H1 (cell line): ENCODE results near the gene TAF4.

Source experiments
- CHD2 ChIP-seq: IDR thresholded peaks from 2 replicates; pipeline ENCODE4 v1.6.1; 2012; ENCODE audit warnings: low read length, improper control_type of control experiment
- EZH2 ChIP-seq: fragments of 200-600 bp; sonication (generic); IDR thresholded peaks from 2 replicates; pipeline ENCODE4 v1.7.1; 2012; ENCODE audit warnings: low read depth, mild to moderate bottlenecking, moderate library complexity, low read length, inconsistent platforms; ENCODE audit not compliant: severe bottlenecking
- GTF2F1 ChIP-seq: IDR thresholded peaks from 2 replicates; pipeline ENCODE4 v1.6.1; 2012; ENCODE audit warnings: low read depth, low read length, improper control_type of control experiment, borderline replicate concordance
- NANOG ChIP-seq: IDR thresholded peaks from 2 replicates; pipeline ENCODE4 v1.6.1; 2011; ENCODE audit warnings: low read length, low read depth, mild to moderate bottlenecking, inconsistent platforms; ENCODE audit not compliant: insufficient read depth, poor library complexity, severe bottlenecking
- POLR2A ChIP-seq, 2 experiments: IDR thresholded peaks; 1 replicate in 1 of 2; 2 replicates in 1 of 2; pipeline ENCODE4 v1.6.1; 2011; ENCODE audit warnings: low read depth in 2 of 2, low read length in 2 of 2, mild to moderate bottlenecking in 2 of 2; ENCODE audit errors: control extremely low read depth in 1 of 2
- POLR2AphosphoS5 ChIP-seq: IDR thresholded peaks from 2 replicates; pipeline ENCODE4 v1.6.1; 2011; ENCODE audit warnings: low read depth, low read length
- TF ChIP-seq, protein P1 (sequence below), 3 experiments: IDR thresholded peaks; 1 replicate in 2 of 3; 2 replicates in 1 of 3; pipeline versions ENCODE4 v1.5.1 to v1.6.1; 2011; ENCODE audit warnings: low read length in 3 of 3, mild to moderate bottlenecking in 3 of 3, inconsistent platforms in 2 of 3, low read depth in 1 of 3, moderate library complexity in 1 of 3; ENCODE audit not compliant: insufficient read depth in 1 of 3; ENCODE audit errors: control extremely low read depth in 1 of 3

DNA sequence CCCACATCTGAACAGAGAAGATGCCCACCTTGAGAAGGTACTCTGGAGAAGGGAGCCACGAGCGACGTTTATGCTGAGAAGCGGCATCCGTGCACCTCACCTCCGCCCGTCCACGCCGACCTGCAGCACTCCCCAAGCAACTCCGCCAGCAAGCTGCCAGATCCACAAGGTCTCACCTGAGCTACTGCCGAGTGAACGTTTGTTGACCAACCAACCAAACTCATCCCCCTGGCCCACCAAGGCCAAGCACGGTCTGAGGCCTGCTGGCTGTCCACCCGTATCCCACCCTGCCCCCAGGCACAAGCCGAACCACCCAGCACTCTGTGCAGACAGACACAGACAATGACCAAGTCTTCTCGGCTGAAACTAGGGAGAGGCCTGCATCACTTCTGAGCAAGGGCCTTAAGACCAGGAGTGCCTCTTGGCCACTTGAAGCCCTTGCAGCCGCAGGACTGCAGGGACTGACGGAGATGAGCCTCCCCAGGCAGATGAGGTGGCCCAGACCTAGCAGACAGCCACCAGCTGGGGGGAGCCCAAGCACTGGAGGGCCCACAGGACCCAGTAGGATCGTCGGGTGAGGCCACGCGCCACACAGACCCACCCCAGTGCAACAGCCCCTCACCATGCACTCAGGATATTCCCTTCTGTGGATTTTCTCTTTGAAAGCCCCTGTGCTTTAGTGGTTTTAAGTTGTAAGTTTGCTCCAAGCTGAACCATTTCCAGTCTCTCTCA is 12.1 kb downstream of the TAF4 start:
- no peak for TF ChIP-seq EZH2
- TF ChIP-seq CHD2: no peak
- no peak for TF ChIP-seq GTF2F1
- TF ChIP-seq, protein P1, sequence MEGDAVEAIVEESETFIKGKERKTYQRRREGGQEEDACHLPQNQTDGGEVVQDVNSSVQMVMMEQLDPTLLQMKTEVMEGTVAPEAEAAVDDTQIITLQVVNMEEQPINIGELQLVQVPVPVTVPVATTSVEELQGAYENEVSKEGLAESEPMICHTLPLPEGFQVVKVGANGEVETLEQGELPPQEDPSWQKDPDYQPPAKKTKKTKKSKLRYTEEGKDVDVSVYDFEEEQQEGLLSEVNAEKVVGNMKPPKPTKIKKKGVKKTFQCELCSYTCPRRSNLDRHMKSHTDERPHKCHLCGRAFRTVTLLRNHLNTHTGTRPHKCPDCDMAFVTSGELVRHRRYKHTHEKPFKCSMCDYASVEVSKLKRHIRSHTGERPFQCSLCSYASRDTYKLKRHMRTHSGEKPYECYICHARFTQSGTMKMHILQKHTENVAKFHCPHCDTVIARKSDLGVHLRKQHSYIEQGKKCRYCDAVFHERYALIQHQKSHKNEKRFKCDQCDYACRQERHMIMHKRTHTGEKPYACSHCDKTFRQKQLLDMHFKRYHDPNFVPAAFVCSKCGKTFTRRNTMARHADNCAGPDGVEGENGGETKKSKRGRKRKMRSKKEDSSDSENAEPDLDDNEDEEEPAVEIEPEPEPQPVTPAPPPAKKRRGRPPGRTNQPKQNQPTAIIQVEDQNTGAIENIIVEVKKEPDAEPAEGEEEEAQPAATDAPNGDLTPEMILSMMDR (IDR thresholded peaks at IDR 0.05; ENCODE audit: control extremely low read depth in 1 of 3, insufficient read depth in 1 of 3, low read depth in 1 of 3, low read length in 3 of 3): no peak
- TF ChIP-seq POLR2A (IDR thresholded peaks at IDR 0.05; ENCODE audit: control extremely low read depth in 1 of 2, low read depth in 2 of 2, low read length in 2 of 2): no peak
- TF ChIP-seq NANOG: no peak
- no peak for TF ChIP-seq POLR2AphosphoS5
